Adipocyte (in vitro differentiated cells): ENCODE data around the gene C14orf180.

Experiments
- DNase-seq: peaks from one replicate; pipeline ENCODE4 v3.0.0-alpha.2; 2015; ENCODE audit warnings: low read depth
- H3K27me3 ChIP-seq: replicated peaks from 2 replicates; pipeline ENCODE4 v1.7.0; 2013; ENCODE audit warnings: mild to moderate bottlenecking, low read length, moderate library complexity; ENCODE audit not compliant: control insufficient read depth, insufficient read depth
- H3K36me3 ChIP-seq: 2 replicates; pipeline ENCODE4 v1.7.0; 2013; ENCODE audit warnings: low read length, mild to moderate bottlenecking, moderate library complexity; ENCODE audit not compliant: control insufficient read depth, insufficient read depth, severe bottlenecking
- H3K4me1 ChIP-seq: 2 replicates; pipeline ENCODE4 v1.7.0; 2013; ENCODE audit warnings: mild to moderate bottlenecking, low read length, moderate library complexity; ENCODE audit not compliant: control insufficient read depth, insufficient read depth
- H3K4me3 ChIP-seq: 2 replicates; pipeline ENCODE4 v1.7.0; 2013; ENCODE audit warnings: mild to moderate bottlenecking, low read length, moderate library complexity
- H3K9ac ChIP-seq: 2 replicates; pipeline ENCODE4 v1.7.0; 2013; ENCODE audit warnings: mild to moderate bottlenecking, low read length, moderate library complexity
- H3K9me3 ChIP-seq: 2 replicates; pipeline ENCODE4 v1.7.0; 2013; ENCODE audit warnings: mild to moderate bottlenecking, low read length, moderate library complexity; ENCODE audit not compliant: control insufficient read depth

The C14orf180 gene

DNA sequence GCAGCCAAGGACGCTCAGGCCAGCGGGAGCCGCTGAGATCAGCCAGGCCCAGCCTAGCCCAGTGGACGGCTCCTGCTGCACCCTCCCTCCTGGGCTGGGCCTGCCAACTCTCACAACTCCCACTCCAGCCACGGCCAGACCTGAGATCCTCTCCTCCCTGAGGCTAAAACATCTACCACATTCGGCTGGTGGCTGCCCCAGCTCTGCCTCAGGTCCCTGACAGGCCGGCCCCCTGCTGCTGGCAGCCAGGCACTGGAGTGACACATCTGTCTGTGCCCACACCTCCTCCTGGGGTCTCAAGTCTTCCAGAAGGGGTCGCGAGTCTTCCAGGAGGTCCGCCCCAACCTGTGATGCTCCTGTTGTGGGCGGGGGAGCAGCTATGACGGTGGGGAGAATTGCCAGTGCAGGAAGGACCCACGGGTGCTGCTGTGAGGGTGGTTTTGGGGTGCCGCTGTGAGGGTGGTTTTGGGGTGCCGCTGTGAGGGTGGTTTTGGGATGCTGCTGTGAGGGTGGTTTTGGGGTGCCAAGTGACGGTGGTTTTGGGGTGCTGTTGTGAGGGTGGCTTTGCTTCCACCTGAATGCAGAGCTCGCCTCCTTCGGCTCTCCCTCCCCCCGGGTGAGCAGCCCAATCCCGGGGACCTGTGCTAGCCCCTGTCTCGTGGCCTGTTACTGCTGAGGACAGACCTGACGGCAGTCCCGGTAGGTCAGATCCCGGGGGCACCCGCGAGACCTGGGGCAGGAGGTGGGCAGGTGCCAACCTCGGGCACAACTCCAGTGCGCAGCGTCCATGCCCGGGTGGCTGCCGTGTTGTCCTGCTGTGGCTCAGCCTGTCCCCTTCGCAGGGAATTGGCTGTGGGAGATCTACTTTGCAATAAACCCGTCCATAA lies 27.5 kb upstream of the C14orf180 start:
- Histone ChIP-seq H3K27me3 (peaks cover 48% of the 10 kb centered on the region), H3K4me1 (no peaks in the 10 kb centered on the region), H3K4me3 (no peak overlapping the region), H3K9ac (no peak overlapping the region), H3K36me3 (no peaks in the 10 kb centered on the region), H3K9me3 (peaks cover 6% of the 10 kb centered on the region)
- DNase-seq, result no peak

DNA sequence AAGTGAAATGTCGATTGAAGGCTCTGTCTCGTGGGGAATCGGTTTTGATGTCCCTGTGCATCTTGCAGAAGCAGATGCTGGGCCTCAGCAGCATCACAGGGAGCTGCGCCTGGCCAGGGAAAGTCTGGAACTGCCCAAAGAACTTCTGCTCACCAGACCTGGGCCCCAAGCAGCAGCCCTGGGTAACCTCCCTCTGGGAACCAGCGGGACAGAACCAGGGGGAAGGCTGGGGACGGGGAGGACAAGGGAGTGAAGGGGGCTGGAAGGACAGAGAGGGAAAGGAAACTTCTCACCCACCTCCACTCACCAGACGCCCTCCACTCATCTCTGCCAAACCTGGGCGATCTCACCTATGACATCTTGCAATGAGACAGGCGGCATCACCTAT lies 26.8 kb upstream of the C14orf180 start:
- Histone ChIP-seq H3K9me3 (peaks cover 6% of the 10 kb centered on the region), H3K27me3 (peaks cover 52% of the 10 kb centered on the region), H3K9ac (no peak overlapping the region), H3K36me3 (no peaks in the 10 kb centered on the region), H3K4me3 (no peak overlapping the region), H3K4me1 (no peaks in the 10 kb centered on the region)
- DNase-seq, result no peak

DNA sequence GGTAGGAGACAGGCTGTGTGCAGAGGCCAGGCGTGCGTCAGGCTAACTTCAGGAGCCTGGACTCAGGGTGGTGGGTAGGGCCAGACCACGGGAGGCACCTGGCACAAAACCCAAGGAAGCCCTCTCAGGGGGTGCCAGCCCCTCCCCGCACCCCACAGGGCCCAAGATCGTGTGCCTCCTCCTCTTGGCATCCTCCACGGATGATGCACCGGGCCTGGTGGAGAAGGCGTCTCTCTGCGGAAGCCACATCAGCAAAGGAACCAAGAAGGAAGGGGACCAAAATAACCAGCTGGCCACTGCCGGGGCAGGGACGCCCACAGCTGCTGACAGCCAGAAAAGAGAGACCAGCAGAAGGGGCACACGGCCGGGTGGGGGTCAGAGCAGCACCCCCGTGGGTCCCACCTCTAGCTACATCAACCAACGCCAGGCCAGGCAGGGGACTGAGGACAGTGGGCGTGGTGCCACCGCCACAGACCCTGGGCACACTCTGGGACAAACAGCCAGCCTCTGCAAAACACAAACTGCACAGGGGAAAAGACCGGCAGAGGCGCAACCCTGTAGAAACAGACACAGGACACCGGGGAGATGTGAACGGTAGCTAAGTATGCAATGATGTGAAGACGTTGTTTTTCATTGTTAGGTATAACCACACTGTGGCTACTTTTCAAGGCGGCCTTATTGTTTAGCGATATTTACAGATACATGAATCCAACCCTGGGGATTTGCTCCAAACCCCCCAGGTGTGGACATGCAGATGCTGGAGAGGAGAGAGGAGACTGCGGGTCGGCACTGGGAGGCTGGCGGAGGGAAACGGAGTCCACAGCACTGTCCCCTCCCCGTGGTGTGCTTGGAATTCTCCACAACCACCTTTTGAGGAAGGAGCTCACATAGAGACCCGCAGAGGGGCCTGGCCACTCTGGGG lies 26.1 kb upstream of the C14orf180 start:
- H3K4me3 ChIP-seq, result no peak overlapping the region
- no peak for DNase-seq
- H3K9me3 ChIP-seq, result peaks cover 6% of the 10 kb centered on the region
- no peak overlapping the region for H3K9ac ChIP-seq
- no peaks in the 10 kb centered on the region for H3K36me3 ChIP-seq
- peaks cover 57% of the 10 kb centered on the region for H3K27me3 ChIP-seq
- H3K4me1 ChIP-seq, result no peaks in the 10 kb centered on the region

DNA sequence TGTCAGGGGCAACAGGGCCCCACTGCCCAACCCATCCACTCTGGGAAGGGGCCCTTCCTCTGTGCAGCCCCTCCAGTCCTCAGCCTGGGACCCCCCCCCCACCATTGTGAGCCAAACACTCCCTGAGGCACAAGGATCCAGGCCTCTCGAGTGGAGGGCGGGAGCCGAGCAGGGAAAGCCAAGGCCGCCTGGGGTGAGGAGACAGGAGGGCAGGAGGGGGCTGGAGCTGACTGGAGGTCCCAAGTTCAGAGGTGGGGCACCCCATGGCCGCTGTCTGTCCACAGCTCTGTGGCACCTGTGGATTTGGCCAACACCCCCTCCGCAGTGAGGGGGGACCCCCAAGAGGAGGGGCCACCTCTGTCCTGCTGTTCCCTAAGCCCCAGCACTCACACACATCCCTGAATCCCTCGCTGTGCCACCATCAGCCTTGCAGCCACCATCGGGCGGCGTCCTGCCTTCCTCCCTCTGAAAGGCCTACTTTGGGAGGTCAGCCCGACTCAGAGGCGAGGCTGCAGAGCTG lies 25.4 kb upstream of the C14orf180 start:
- Histone ChIP-seq H3K4me3 (no peak overlapping the region), H3K36me3 (no peaks in the 10 kb centered on the region), H3K9me3 (peaks cover 6% of the 10 kb centered on the region), H3K27me3 (peaks cover 62% of the 10 kb centered on the region), H3K4me1 (no peaks in the 10 kb centered on the region), H3K9ac (no peak overlapping the region)
- no peak for DNase-seq

- H3K27me3 ChIP-seq, result peaks cover 56% of the 10 kb centered on the region
Measured at GRCh38 chr14:104554608-104555429, 24.7 kb upstream of the C14orf180 start.

DNA sequence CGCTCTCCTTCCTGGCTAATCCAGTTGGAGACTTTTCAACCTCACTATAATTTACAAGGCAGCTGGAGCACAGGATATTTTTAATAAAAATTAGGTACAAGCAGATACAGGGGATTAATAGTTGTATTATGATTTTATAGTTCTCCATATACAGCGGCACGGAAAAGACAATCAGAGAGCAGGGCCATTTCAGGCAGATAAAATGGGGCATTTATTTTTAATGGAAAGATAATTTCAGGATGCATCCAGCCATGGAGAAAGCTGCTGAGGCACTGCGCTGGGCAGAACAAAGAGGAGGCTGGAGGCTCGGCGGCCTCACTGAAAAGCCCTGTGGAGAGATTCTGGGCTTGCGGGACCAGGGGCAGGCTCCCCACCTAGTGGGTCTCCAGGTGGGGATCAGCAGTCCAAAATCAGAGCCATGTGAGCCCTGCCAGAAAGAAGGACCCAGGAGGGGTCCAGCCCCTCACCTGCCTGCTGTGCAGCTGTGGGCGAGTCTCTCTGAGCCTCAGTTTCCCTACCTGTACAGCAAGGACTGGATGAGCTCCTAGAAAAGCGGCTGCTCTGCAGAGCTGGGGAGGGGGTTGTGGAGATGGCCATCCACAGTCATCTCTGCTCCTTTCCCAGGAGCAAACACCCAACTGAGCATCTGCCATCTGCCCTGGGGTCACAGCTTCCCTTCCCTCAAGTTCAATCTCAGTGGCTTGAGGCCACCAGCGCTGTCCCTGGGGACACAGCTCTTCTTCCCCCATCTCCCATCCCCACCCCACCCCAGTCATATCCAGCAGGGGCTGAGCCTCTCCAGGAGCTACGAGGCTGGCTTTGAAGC lies 23.9 kb upstream of the C14orf180 start:
- DNase-seq, result no peak
- H3K36me3 ChIP-seq, result no peaks in the 10 kb centered on the region
- no peak overlapping the region for H3K9ac ChIP-seq
- no peaks in the 10 kb centered on the region for H3K4me1 ChIP-seq
- no peak overlapping the region for H3K4me3 ChIP-seq
- no peaks in the 10 kb centered on the region for H3K9me3 ChIP-seq
- H3K27me3 ChIP-seq, result peaks cover 49% of the 10 kb centered on the region

More at GRCh38 chr14:104554608-104555429, 24.7 kb upstream of the C14orf180 start:
- Histone ChIP-seq H3K36me3 (no peaks in the 10 kb centered on the region), H3K4me3 (no peak overlapping the region), H3K9me3 (peaks cover 6% of the 10 kb centered on the region), H3K9ac (no peak overlapping the region), H3K4me1 (no peaks in the 10 kb centered on the region)
- DNase-seq, result no peak

- H3K27me3 ChIP-seq, result peaks cover 53% of the 10 kb centered on the region
- H3K36me3 ChIP-seq, result no peaks in the 10 kb centered on the region
- DNase-seq, result no peak
- no peak overlapping the region for H3K9ac ChIP-seq
- H3K4me1 ChIP-seq, result no peaks in the 10 kb centered on the region
- no peaks in the 10 kb centered on the region for H3K9me3 ChIP-seq
- H3K4me3 ChIP-seq, result no peak overlapping the region
Measured at GRCh38 chr14:104556256-104557021, 23.1 kb upstream of the C14orf180 start.

GRCh38 chr14:104557086-104557485 lies 22.5 kb upstream of the C14orf180 start:
- H3K4me3 ChIP-seq, result no peak overlapping the region
- peaks cover 57% of the 10 kb centered on the region for H3K27me3 ChIP-seq
- no peaks in the 10 kb centered on the region for H3K9me3 ChIP-seq
- DNase-seq, result no peak
- H3K4me1 ChIP-seq, result no peaks in the 10 kb centered on the region
- no peaks in the 10 kb centered on the region for H3K36me3 ChIP-seq
- no peak overlapping the region for H3K9ac ChIP-seq

GRCh38 chr14:104557766-104558165 lies 21.8 kb upstream of the C14orf180 start:
- Histone ChIP-seq H3K36me3 (no peaks in the 10 kb centered on the region), H3K4me3 (no peak overlapping the region), H3K4me1 (no peaks in the 10 kb centered on the region), H3K9ac (no peak overlapping the region), H3K27me3 (peaks cover 52% of the 10 kb centered on the region), H3K9me3 (no peaks in the 10 kb centered on the region)
- no peak for DNase-seq
